Measurements from ENCODE around the gene SUPT3H. TPM values are rescaled to one million over a fixed set of nuclear protein-coding genes. Genes with fewer than 3 reads are reported as not detected.

The SUPT3H gene
- polyA plus RNA-seq, 1 donor (not counting 4 experiments of a cell fraction or from before 2014, with no cell fraction given): 7.6 TPM

DNA sequence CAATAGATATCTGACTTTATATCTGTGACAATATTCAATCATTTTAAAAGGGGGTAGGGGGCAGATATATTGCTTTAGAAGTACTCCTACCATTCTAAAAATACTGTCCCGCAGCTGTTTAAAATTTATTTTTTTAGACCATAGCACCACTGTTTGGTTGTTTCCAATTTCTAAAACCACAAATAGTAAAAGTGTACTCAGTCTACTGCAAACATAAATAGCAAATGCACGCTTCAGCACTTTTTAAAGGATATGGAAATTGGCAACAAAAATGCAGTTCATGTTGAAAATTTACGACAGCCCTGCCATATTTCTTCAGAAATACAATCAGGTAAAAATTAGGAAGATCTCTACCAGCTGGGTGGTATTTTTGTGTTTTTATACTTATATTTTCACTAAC is 181.6 kb downstream of the SUPT3H start:
- Histone ChIP-seq H4K20me1 (ENCODE audit: control insufficient read depth, extremely low read depth, insufficient read depth, low read length) (no peaks in the 10 kb centered on the region), H3K27ac (ENCODE audit: control insufficient read depth, insufficient read depth, low read length) (no peak overlapping the region), H3K4me3 (ENCODE audit: control insufficient read depth in 2 of 3, extremely low read depth in 1 of 3, insufficient read depth in 2 of 3, low read depth in 1 of 3, low read length in 3 of 3) (no peak overlapping the region), H3K36me3 (ENCODE audit: control insufficient read depth in 2 of 2, extremely low read depth in 1 of 2, insufficient read depth in 2 of 2, low read length in 2 of 2) (no peaks in the 10 kb centered on the region), H3K9ac (ENCODE audit: control insufficient read depth, extremely low read depth, insufficient read depth, low read length) (no peak overlapping the region), H3K9me1 (ENCODE audit: control insufficient read depth, extremely low read depth, insufficient read depth, low read length) (no peaks in the 10 kb centered on the region), H3K4me2 (ENCODE audit: control insufficient read depth, extremely low read depth, insufficient read depth, low read depth, low read length) (no peak overlapping the region), H3K4me1 (ENCODE audit: control insufficient read depth, extremely low read depth, insufficient read depth, low read length) (no peaks in the 10 kb centered on the region), H2AFZ (ENCODE audit: control insufficient read depth, low read length) (no peak overlapping the region), H3K9me3 (ENCODE audit: control insufficient read depth, low read depth, low read length) (no peaks in the 10 kb centered on the region), H3K79me2 (ENCODE audit: control insufficient read depth, insufficient read depth, low read length) (no peaks in the 10 kb centered on the region), H3K27me3 (ENCODE audit: control insufficient read depth, extremely low read depth, insufficient read depth, low read length) (no peaks in the 10 kb centered on the region)
- FAIRE-seq: no peak
- no peak for DNase-seq (ENCODE audit: low read depth, low spot score)
- TF ChIP-seq, protein P1, sequence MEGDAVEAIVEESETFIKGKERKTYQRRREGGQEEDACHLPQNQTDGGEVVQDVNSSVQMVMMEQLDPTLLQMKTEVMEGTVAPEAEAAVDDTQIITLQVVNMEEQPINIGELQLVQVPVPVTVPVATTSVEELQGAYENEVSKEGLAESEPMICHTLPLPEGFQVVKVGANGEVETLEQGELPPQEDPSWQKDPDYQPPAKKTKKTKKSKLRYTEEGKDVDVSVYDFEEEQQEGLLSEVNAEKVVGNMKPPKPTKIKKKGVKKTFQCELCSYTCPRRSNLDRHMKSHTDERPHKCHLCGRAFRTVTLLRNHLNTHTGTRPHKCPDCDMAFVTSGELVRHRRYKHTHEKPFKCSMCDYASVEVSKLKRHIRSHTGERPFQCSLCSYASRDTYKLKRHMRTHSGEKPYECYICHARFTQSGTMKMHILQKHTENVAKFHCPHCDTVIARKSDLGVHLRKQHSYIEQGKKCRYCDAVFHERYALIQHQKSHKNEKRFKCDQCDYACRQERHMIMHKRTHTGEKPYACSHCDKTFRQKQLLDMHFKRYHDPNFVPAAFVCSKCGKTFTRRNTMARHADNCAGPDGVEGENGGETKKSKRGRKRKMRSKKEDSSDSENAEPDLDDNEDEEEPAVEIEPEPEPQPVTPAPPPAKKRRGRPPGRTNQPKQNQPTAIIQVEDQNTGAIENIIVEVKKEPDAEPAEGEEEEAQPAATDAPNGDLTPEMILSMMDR (optimal IDR thresholded peaks at IDR 0.05 in 1 of 3, IDR thresholded peaks at IDR 0.05 in 1 of 3, conservative IDR thresholded peaks at IDR 0.05 in 1 of 3; ENCODE audit: extremely low read depth in 1 of 3, insufficient read depth in 2 of 3, low read length in 3 of 3): no peak
- TF ChIP-seq EZH2 (IDR thresholded peaks at IDR 0.05; ENCODE audit: low read length): no peak
- dilution Hi-C loops (cut with MboI; ENCODE audit: extremely low pct_ligation_motif_present, low sequenced_read_pairs): no loop called here

DNA sequence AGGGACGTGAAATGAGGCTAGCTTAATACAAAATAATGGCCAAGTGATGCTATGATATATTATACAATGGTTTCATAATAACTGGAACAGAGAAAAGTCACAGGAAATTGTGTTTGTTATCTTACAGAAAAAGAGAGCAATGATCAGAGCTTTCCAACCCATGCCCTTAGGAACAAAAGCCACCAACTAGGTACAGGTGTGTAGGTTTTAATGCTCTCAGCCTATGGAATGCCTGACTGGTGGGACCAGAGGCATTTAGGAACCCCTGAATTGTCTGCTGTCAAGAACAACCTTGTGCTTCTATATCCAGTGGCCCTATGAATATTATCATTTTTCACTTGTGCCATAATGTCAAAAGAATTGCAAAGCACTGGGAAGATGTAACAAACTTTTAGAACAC is 182.6 kb downstream of the SUPT3H start:
- H3K9me3 ChIP-seq (ENCODE audit: control insufficient read depth, low read depth, low read length): no peaks in the 10 kb centered on the region
- H3K36me3 ChIP-seq (ENCODE audit: control insufficient read depth in 2 of 2, extremely low read depth in 1 of 2, insufficient read depth in 2 of 2, low read length in 2 of 2): no peaks in the 10 kb centered on the region
- no peak overlapping the region for H3K27ac ChIP-seq (ENCODE audit: control insufficient read depth, insufficient read depth, low read length)
- no peaks in the 10 kb centered on the region for H3K79me2 ChIP-seq (ENCODE audit: control insufficient read depth, insufficient read depth, low read length)
- no peaks in the 10 kb centered on the region for H3K4me1 ChIP-seq (ENCODE audit: control insufficient read depth, extremely low read depth, insufficient read depth, low read length)
- no peaks in the 10 kb centered on the region for H4K20me1 ChIP-seq (ENCODE audit: control insufficient read depth, extremely low read depth, insufficient read depth, low read length)
- H3K27me3 ChIP-seq (ENCODE audit: control insufficient read depth, extremely low read depth, insufficient read depth, low read length): no peaks in the 10 kb centered on the region
- no peak for FAIRE-seq
- no peaks in the 10 kb centered on the region for H3K9me1 ChIP-seq (ENCODE audit: control insufficient read depth, extremely low read depth, insufficient read depth, low read length)
- no peak for DNase-seq (ENCODE audit: low read depth, low spot score)
- TF ChIP-seq EZH2 (IDR thresholded peaks at IDR 0.05; ENCODE audit: low read length): no peak
- TF ChIP-seq, protein P1 (optimal IDR thresholded peaks at IDR 0.05 in 1 of 3, IDR thresholded peaks at IDR 0.05 in 1 of 3, conservative IDR thresholded peaks at IDR 0.05 in 1 of 3; ENCODE audit: extremely low read depth in 1 of 3, insufficient read depth in 2 of 3, low read length in 3 of 3): no peak
- H2AFZ ChIP-seq (ENCODE audit: control insufficient read depth, low read length): no peak overlapping the region
- dilution Hi-C loops (cut with MboI; ENCODE audit: extremely low pct_ligation_motif_present, low sequenced_read_pairs): no loop called here
- H3K9ac ChIP-seq (ENCODE audit: control insufficient read depth, extremely low read depth, insufficient read depth, low read length): no peak overlapping the region
- no peak overlapping the region for H3K4me3 ChIP-seq (ENCODE audit: control insufficient read depth in 2 of 3, extremely low read depth in 1 of 3, insufficient read depth in 2 of 3, low read depth in 1 of 3, low read length in 3 of 3)
- H3K4me2 ChIP-seq (ENCODE audit: control insufficient read depth, extremely low read depth, insufficient read depth, low read depth, low read length): no peak overlapping the region
